ENCODE measurements around the gene MPV17L2. TPM values are rescaled to one million over a fixed set of nuclear protein-coding genes. Genes with fewer than 3 reads are reported as not detected.

Gene MPV17L2
- total RNA-seq, 1 experiment from 2014 or later: 11.2 TPM

- Histone ChIP-seq H2AFZ (no peak overlapping the region), H3F3A (ENCODE audit: insufficient read depth, low read depth) (peaks cover 54% of the 10 kb centered on the region), H3K4me2 (no peak overlapping the region), H4K20me1 (ENCODE audit: insufficient read depth) (peaks cover 34% of the 10 kb centered on the region), H3K9me2 (ENCODE audit: insufficient read depth) (no peaks in the 10 kb centered on the region), H3K9me3 (ENCODE audit: insufficient read depth, low read depth) (no peaks in the 10 kb centered on the region), H3K27me3 (ENCODE audit: insufficient read depth, low read depth) (no peaks in the 10 kb centered on the region), H3K4me3 (no peak overlapping the region), H3K79me2 (ENCODE audit: low read depth) (peaks cover 39% of the 10 kb centered on the region), H3K36me3 (ENCODE audit: low read depth) (peaks cover 6% of the 10 kb centered on the region; the same call in 1 of the 2 replicates), H3K4me1 (replicated peaks; ENCODE audit: insufficient read depth) (peaks cover 15% of the 10 kb centered on the region), H3K27ac (no peak overlapping the region)
- no peak for TF ChIP-seq EZH2 (IDR thresholded peaks at IDR 0.05; ENCODE audit: low read depth)
- TF ChIP-seq, protein P1, sequence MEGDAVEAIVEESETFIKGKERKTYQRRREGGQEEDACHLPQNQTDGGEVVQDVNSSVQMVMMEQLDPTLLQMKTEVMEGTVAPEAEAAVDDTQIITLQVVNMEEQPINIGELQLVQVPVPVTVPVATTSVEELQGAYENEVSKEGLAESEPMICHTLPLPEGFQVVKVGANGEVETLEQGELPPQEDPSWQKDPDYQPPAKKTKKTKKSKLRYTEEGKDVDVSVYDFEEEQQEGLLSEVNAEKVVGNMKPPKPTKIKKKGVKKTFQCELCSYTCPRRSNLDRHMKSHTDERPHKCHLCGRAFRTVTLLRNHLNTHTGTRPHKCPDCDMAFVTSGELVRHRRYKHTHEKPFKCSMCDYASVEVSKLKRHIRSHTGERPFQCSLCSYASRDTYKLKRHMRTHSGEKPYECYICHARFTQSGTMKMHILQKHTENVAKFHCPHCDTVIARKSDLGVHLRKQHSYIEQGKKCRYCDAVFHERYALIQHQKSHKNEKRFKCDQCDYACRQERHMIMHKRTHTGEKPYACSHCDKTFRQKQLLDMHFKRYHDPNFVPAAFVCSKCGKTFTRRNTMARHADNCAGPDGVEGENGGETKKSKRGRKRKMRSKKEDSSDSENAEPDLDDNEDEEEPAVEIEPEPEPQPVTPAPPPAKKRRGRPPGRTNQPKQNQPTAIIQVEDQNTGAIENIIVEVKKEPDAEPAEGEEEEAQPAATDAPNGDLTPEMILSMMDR (conservative IDR thresholded peaks at IDR 0.05): no peak
- ChIA-PET CTCF (no interaction called here), POLR2A (ENCODE audit: unreplicated experiment) (interaction anchor here (0.6 kb wide), 1 partner anchor 36 kb away, joined by 3 read pairs; the partner anchor contains the start of gene MPV17L2)
- DNase-seq: no peak
- no TSS peak for BruUV-seq (replicated peaks)
- intact Hi-C loops (cut with micrococcal nuclease; ENCODE audit: unreplicated experiment): loop anchor here (5.0 kb wide), 1 partner anchor 149 kb away; the partner anchor contains the start of gene ARRDC2
These were observed 36.8 kb upstream of the MPV17L2 start for GRCh38 chr19:18156268-18156667.

DNA sequence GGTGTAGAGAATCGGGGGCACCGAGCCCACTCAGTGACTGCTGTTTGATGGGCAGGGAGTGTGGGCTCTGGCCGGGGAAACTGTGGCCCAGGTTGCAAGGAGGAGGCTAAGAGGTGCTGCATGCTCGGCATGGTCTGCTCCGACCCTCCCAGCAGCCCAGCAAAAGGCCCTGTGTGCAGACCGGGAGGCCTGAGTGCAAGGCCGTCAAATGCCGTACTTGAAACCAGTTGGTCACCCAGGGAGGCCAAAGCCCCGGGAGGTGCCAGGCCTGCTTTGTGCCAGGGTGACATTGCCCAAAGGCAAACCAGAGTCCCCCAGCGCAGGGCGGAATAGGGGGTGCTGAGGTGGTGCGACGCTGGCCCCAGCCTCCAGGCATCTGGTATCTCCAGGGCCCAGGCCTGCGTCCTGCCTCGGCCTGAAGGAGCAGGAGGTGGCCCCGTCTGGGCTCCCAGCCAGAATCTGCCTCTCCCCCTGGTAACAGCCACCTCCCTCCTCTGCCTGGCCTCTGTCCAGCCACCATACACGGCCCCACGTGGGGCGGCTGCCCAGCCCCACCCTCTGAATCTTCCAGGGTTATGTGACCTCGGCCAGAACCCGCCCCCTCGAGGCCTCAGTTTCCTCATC is 36.1 kb upstream of the MPV17L2 start:
- BruUV-seq (replicated peaks): no TSS peak
- Histone ChIP-seq H3K9me2 (ENCODE audit: insufficient read depth) (no peaks in the 10 kb centered on the region), H3K36me3 (ENCODE audit: low read depth) (peaks cover 11% of the 10 kb centered on the region; the same call in 1 of the 2 replicates), H3K4me3 (no peak overlapping the region), H3K27me3 (ENCODE audit: insufficient read depth, low read depth) (no peaks in the 10 kb centered on the region), H3K27ac (no peak overlapping the region), H3F3A (ENCODE audit: insufficient read depth, low read depth) (peaks cover 47% of the 10 kb centered on the region), H3K4me2 (no peak overlapping the region), H3K79me2 (ENCODE audit: low read depth) (peaks cover 39% of the 10 kb centered on the region), H3K4me1 (replicated peaks; ENCODE audit: insufficient read depth) (peaks cover 9% of the 10 kb centered on the region; the same call in 1 of the 2 replicates), H4K20me1 (ENCODE audit: insufficient read depth) (peaks cover 39% of the 10 kb centered on the region), H2AFZ (no peak overlapping the region), H3K9me3 (ENCODE audit: insufficient read depth, low read depth) (no peaks in the 10 kb centered on the region)
- TF ChIP-seq, protein P1 (conservative IDR thresholded peaks at IDR 0.05): no peak
- TF ChIP-seq EZH2 (IDR thresholded peaks at IDR 0.05; ENCODE audit: low read depth): no peak
- CTCF ChIA-PET: no interaction called here
- intact Hi-C loops (cut with micrococcal nuclease; ENCODE audit: unreplicated experiment): loop anchor here (5.0 kb wide), 1 partner anchor 150 kb away; the partner anchor contains the start of gene ARRDC2
- POLR2A ChIA-PET (ENCODE audit: unreplicated experiment): no interaction called here
- DNase-seq: peak in 1 of 2 experiments; percentile 85

GRCh38 chr19:18157465-18158063 is 35.5 kb upstream of the MPV17L2 start:
- Histone ChIP-seq H4K20me1 (ENCODE audit: insufficient read depth) (peaks cover 42% of the 10 kb centered on the region), H2AFZ (no peak overlapping the region), H3K4me2 (no peak overlapping the region), H3K4me3 (no peak overlapping the region), H3K27ac (no peak overlapping the region), H3K9me3 (ENCODE audit: insufficient read depth, low read depth) (no peaks in the 10 kb centered on the region), H3F3A (ENCODE audit: insufficient read depth, low read depth) (peaks cover 45% of the 10 kb centered on the region), H3K27me3 (ENCODE audit: insufficient read depth, low read depth) (no peaks in the 10 kb centered on the region), H3K9me2 (ENCODE audit: insufficient read depth) (no peaks in the 10 kb centered on the region), H3K79me2 (ENCODE audit: low read depth) (peaks cover 39% of the 10 kb centered on the region), H3K36me3 (ENCODE audit: low read depth) (peaks cover 12% of the 10 kb centered on the region; the same call in 1 of the 2 replicates), H3K4me1 (replicated peaks; ENCODE audit: insufficient read depth) (peaks cover 9% of the 10 kb centered on the region; the same call in 1 of the 2 replicates)
- ChIA-PET CTCF (no interaction called here), POLR2A (ENCODE audit: unreplicated experiment) (interaction anchor here (0.7 kb wide), 1 partner anchor 133 kb away, joined by 13 read pairs; no protein-coding TSS in a partner anchor)
- intact Hi-C loops (cut with micrococcal nuclease; ENCODE audit: unreplicated experiment): loop anchor here (5.0 kb wide), 1 partner anchor 150 kb away; the partner anchor contains the start of gene ARRDC2
- no TSS peak for BruUV-seq (replicated peaks)
- no peak for DNase-seq
- TF ChIP-seq EZH2 (IDR thresholded peaks at IDR 0.05; ENCODE audit: low read depth): no peak
- TF ChIP-seq, protein P1 (conservative IDR thresholded peaks at IDR 0.05): no peak

Measured in PC-9 (cell line).